Gastrocnemius medialis (tissue), 4 donors: ENCODE data around the gene CPLX1. TPM values are rescaled to one million over a fixed set of nuclear protein-coding genes. Genes with fewer than 3 reads are reported as not detected.

ENCODE experiments used
- ATAC-seq, 2 donors: fragments of 150-250 bp; one replicate each; pipeline ENCODE4 v1.9.1; 2016
- DNase-seq, 2 donors: peaks; one replicate each; pipeline ENCODE4 v3.0.0-alpha.2; 2019
- H3K27ac ChIP-seq, 4 donors: fragments of 200-600 bp; sonication (generic); 1 replicate in 1 of 4; 2 replicates in 3 of 4; pipeline ENCODE4 v1.5.1; 2016 to 2018; ENCODE audit warnings: mild to moderate bottlenecking in 2 of 4, moderate library complexity in 1 of 4
- H3K27me3 ChIP-seq, 3 donors: fragments of 200-600 bp; sonication (generic) in 2 of 3; 1 replicate in 1 of 3; 2 replicates in 2 of 3; pipeline versions ENCODE4 v1.5.1 to v1.6.0; 2016 to 2019; ENCODE audit warnings: mild to moderate bottlenecking in 1 of 3, moderate library complexity in 1 of 3
- H3K36me3 ChIP-seq, 2 donors: fragments of 200-600 bp; sonication (generic) in 1 of 2; one replicate each; pipeline ENCODE4 v1.5.1; 2017 to 2018
- H3K4me1 ChIP-seq, 2 donors: fragments of 200-600 bp; sonication (generic) in 1 of 2; one replicate each; pipeline ENCODE4 v1.5.1; 2016 to 2017; ENCODE audit warnings: mild to moderate bottlenecking in 2 of 2
- H3K4me3 ChIP-seq, 4 donors: fragments of 200-600 bp; sonication (generic) in 3 of 4; 1 replicate in 1 of 4; 2 replicates in 3 of 4; pipeline ENCODE4 v1.5.1; 2016 to 2019; ENCODE audit warnings: mild to moderate bottlenecking in 2 of 4
- H3K9me3 ChIP-seq, 3 donors: fragments of 200-600 bp; sonication (generic) in 2 of 3; 1 replicate in 1 of 3; 2 replicates in 2 of 3; pipeline ENCODE4 v1.5.1; 2016 to 2019
- POLR2A ChIP-seq, 2 donors: fragments of 450-650 bp; IDR thresholded peaks; one replicate each; pipeline ENCODE4 v1.6.1; 2017; ENCODE audit warnings: antibody characterized with exemption in 2 of 2, mild to moderate bottlenecking in 2 of 2, moderate library complexity in 2 of 2
- in situ Hi-C, 4 donors: fragments of 200-750 bp; cut with MboI; loops; one replicate each; pipeline versions ENCODE4 v1.15.0 to v1.8.0; 2017; ENCODE audit warnings: low sequenced_read_pairs in 4 of 4
- intact Hi-C: fragments of 100-400 bp; cut with DNase I; formaldehyde crosslinking; loops from one replicate; pipeline ENCODE4 v1.15.1; 2023; ENCODE audit warnings: low total_unique reads
- total RNA-seq, 4 donors: library from RNA; depleted of rRNA; stranded (reverse); fragments of >200 nt; gene quantifications; one replicate each; pipeline versions ENCODE4 v1.1.0 to v1.2.3, GENCODE V29; 2016
- TF ChIP-seq, protein P1 (sequence below), 5 experiments: fragments of 450-650 bp in 3 of 5; fragments of 200-600 bp in 2 of 5; sonication (generic) in 2 of 5; IDR thresholded peaks in 4 of 5; conservative IDR thresholded peaks in 1 of 5; 1 replicate in 4 of 5; 2 replicates in 1 of 5; pipeline ENCODE4 v1.5.1; 2016 to 2019; ENCODE audit warnings: antibody characterized with exemption in 5 of 5, mild to moderate bottlenecking in 3 of 5, moderate library complexity in 3 of 5

The CPLX1 gene
- total RNA-seq, 4 donors from 2014 or later: 0.91 to 1.0 TPM; not detected in 2

DNA sequence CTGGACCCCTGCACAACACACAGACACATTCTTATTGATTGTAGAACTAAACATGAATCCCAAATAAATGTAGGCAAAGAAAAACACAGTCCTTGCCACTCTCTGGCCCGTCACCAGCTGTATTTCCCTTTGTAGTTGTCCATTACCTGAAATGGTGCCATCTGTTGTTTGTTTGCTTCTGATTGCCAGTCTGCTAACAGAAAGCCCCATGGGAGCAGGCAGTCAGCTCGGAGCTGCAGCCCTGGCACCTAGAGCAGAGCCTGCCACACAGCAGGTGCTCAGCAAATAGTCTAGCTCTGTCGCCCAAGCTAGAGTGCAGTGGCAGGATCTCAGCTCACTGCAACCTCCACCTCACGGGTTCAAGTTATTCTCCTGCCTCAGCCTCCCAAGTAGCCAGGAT lies 28.9 kb downstream of the CPLX1 start:
- DNase-seq (no peak), ATAC-seq (no peak)
- in situ Hi-C loops (no loop called here), intact Hi-C loops (no loop called here)
- H3K27ac ChIP-seq: no peak overlapping the region
- peaks cover 4 to 7% of the 10 kb centered on the region in 2 donors for H3K4me1 ChIP-seq
- no peaks in the 10 kb centered on the region for H3K36me3 ChIP-seq
- no peak overlapping the region for H3K4me3 ChIP-seq
- no peaks in the 10 kb centered on the region for H3K9me3 ChIP-seq
- TF ChIP-seq, protein P1, sequence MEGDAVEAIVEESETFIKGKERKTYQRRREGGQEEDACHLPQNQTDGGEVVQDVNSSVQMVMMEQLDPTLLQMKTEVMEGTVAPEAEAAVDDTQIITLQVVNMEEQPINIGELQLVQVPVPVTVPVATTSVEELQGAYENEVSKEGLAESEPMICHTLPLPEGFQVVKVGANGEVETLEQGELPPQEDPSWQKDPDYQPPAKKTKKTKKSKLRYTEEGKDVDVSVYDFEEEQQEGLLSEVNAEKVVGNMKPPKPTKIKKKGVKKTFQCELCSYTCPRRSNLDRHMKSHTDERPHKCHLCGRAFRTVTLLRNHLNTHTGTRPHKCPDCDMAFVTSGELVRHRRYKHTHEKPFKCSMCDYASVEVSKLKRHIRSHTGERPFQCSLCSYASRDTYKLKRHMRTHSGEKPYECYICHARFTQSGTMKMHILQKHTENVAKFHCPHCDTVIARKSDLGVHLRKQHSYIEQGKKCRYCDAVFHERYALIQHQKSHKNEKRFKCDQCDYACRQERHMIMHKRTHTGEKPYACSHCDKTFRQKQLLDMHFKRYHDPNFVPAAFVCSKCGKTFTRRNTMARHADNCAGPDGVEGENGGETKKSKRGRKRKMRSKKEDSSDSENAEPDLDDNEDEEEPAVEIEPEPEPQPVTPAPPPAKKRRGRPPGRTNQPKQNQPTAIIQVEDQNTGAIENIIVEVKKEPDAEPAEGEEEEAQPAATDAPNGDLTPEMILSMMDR (IDR thresholded peaks at IDR 0.05 in 4 of 5, conservative IDR thresholded peaks at IDR 0.05 in 1 of 5): no peak
- H3K27me3 ChIP-seq: peaks cover 41 to 52% (median 48%) of the 10 kb centered on the region in 3 donors

DNA sequence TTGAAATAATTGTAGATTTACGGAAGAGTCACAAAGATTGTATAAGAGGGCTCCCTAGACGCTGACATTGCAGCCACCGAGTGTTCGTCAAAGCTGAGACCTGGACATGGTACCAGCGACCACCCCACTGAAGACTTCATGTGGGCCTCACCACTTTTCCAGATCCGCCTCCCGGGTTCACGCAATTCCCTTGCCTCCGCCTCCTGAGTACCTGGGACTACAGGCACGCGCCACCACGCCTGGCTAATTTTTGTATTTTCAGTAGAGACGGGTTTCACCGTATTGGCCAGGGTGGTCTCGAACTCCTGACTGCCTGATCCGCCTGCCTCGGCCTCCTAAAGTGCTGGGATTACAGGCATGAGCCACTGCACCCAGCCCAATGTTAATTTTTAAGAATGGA lies 29.7 kb downstream of the CPLX1 start:
- Histone ChIP-seq H3K4me3 (no peak overlapping the region), H3K9me3 (no peaks in the 10 kb centered on the region), H3K27me3 (peaks cover 49 to 57% (median 55%) of the 10 kb centered on the region in 3 donors), H3K4me1 (peaks cover 4 to 7% of the 10 kb centered on the region in 2 donors), H3K27ac (no peak overlapping the region), H3K36me3 (no peaks in the 10 kb centered on the region)
- TF ChIP-seq, protein P1 (IDR thresholded peaks at IDR 0.05 in 4 of 5, conservative IDR thresholded peaks at IDR 0.05 in 1 of 5): no peak
- TF ChIP-seq POLR2A (IDR thresholded peaks at IDR 0.05): no peak
- no peak for ATAC-seq
- intact Hi-C loops: no loop called here
- in situ Hi-C loops: no loop called here
- no peak for DNase-seq

DNA sequence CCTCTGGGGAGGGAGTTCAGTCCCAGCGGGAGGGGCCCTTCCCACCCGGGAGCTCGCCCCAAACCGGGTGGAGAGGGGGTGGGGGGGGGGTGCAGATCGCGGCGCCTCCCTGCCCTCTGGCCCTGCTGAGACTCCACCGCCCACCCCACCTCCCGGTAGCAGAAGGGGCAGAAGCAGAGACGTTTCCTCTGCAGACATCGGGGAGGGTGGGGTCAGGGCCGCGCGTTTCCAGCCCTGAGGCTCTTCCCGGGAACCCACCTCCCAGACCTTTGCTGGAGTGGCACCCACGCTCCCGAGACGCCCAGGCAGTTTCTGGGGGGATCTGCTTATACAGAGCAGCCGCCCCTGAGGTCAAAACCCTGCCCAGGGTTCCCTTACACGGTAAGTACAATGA lies 30.2 kb downstream of the CPLX1 start:
- H3K9me3 ChIP-seq: no peaks in the 10 kb centered on the region
- no peaks in the 10 kb centered on the region for H3K36me3 ChIP-seq
- ATAC-seq (no peak), DNase-seq (no peak)
- TF ChIP-seq, protein P1 (IDR thresholded peaks at IDR 0.05 in 4 of 5, conservative IDR thresholded peaks at IDR 0.05 in 1 of 5): no peak
- TF ChIP-seq POLR2A (IDR thresholded peaks at IDR 0.05): no peak
- in situ Hi-C loops: no loop called here
- intact Hi-C loops: no loop called here
- H3K27ac ChIP-seq: no peak overlapping the region
- H3K27me3 ChIP-seq: peaks cover 49 to 58% (median 56%) of the 10 kb centered on the region in 3 donors
- H3K4me3 ChIP-seq: peak overlapping the region in 1 of 4 donors; percentile 46
- H3K4me1 ChIP-seq: peaks cover 4 to 7% of the 10 kb centered on the region in 2 donors

DNA sequence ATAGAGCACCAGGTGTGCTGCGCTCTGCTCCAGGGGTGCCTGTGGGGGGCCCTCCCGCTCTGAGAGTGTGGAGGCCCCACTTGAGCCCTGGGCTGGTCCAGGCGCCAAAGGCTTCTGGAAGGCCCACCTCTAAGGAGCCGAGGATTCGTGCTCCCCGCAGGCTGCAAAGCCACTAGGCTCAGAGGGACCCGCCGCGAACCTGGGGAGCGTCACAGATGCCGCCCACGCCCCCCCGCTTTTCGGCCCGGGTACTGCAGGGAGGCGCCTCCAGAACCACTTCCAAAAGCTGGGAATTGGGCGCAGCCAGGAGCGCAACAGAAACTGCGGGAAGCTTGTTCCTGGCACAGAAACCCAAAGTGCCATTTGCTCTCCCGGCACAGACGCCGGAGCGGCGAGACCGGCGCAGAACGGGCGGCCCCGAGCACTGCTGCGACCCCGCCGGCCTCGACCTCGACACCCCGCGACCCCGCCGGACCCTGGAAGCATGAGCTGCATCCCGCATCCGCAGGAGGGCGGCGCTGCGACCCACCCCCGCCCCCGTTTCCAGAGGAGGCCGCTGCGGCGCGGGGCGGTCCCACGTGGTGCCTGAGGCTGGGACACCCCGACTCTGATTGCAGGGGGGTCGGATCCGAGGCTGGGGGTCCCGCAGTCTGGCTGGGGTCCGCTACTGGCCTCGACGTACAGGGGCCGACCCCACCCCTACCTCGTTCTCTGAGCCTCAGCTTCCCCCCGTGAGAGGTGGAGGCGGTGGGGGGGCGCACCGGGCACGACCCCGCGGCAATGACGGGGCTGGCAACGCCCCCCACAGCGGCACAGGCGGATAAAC lies 30.8 kb downstream of the CPLX1 start:
- H3K4me1 ChIP-seq: peaks cover 4 to 7% of the 10 kb centered on the region in 2 donors
- H3K36me3 ChIP-seq: no peaks in the 10 kb centered on the region
- ATAC-seq (no peak), DNase-seq (no peak)
- in situ Hi-C loops: no loop called here
- no peaks in the 10 kb centered on the region for H3K9me3 ChIP-seq
- peaks cover 49 to 58% (median 56%) of the 10 kb centered on the region in 3 donors for H3K27me3 ChIP-seq
- TF ChIP-seq, protein P1 (IDR thresholded peaks at IDR 0.05 in 4 of 5, conservative IDR thresholded peaks at IDR 0.05 in 1 of 5): no peak
- no peak for TF ChIP-seq POLR2A (IDR thresholded peaks at IDR 0.05)
- peak overlapping the region; percentile 8 to 46 (median 27) for H3K4me3 ChIP-seq
- intact Hi-C loops: no loop called here
- no peak overlapping the region for H3K27ac ChIP-seq
